GM21528 (cell line): ENCODE results near the gene CCDC88B.

ENCODE experiments used
- ATAC-seq: cut with Tn5 transposase; IDR thresholded peaks from one replicate; pipeline ENCODE4 v1.9.1; 2021; ENCODE audit warnings: mild to moderate bottlenecking, moderate library complexity; ENCODE audit not compliant: unreplicated experiment, low FRiP score

Gene CCDC88B

GRCh38 chr11:64342869-64343745 is 3.1 kb downstream of the CCDC88B start:
- ATAC-seq: no peak

- ATAC-seq: no peak
These were observed 4.0 kb downstream of the CCDC88B start for GRCh38 chr11:64343767-64344559.

- no peak for ATAC-seq
These were observed 4.8 kb downstream of the CCDC88B start for GRCh38 chr11:64344787-64345186.

- no peak for ATAC-seq
These were observed 7.3 kb downstream of the CCDC88B start for GRCh38 chr11:64347193-64347867.

- no peak for ATAC-seq
These were observed 8.5 kb downstream of the CCDC88B start for GRCh38 chr11:64348383-64349024.

GRCh38 chr11:64349025-64349387 is 9.0 kb downstream of the CCDC88B start:
- no peak for ATAC-seq

- no peak for ATAC-seq
These were observed 9.4 kb downstream of the CCDC88B start for GRCh38 chr11:64349404-64349803.

GRCh38 chr11:64351136-64351631 is 11.2 kb downstream of the CCDC88B start:
- ATAC-seq: no peak

- no peak for ATAC-seq
These were observed 12.3 kb downstream of the CCDC88B start for GRCh38 chr11:64352099-64352994.

- no peak for ATAC-seq
These were observed 13.2 kb downstream of the CCDC88B start for GRCh38 chr11:64352995-64353714.

GRCh38 chr11:64353715-64354506 is 13.9 kb downstream of the CCDC88B start:
- no peak for ATAC-seq

- ATAC-seq: no peak
These were observed 15.3 kb downstream of the CCDC88B start for GRCh38 chr11:64355078-64355940.

GRCh38 chr11:64356498-64357411 is 16.8 kb downstream of the CCDC88B start:
- ATAC-seq: no peak

GRCh38 chr11:64357446-64357845 is 17.4 kb downstream of the CCDC88B start:
- ATAC-seq: no peak

- no peak for ATAC-seq
These were observed 18.0 kb downstream of the CCDC88B start for GRCh38 chr11:64357904-64358535.

GRCh38 chr11:64358536-64358906 is 18.5 kb downstream of the CCDC88B start:
- no peak for ATAC-seq
